ENCODE measurements around the gene MAPKBP1. TPM values are rescaled to one million over a fixed set of nuclear protein-coding genes. Genes with fewer than 3 reads are reported as not detected.

Gene MAPKBP1
- total and polyA plus RNA-seq, 2 of the 13 experiments (the other 11 are each of a cell fraction or from before 2014, with no cell fraction given): 3.0 to 7.3 TPM

DNA sequence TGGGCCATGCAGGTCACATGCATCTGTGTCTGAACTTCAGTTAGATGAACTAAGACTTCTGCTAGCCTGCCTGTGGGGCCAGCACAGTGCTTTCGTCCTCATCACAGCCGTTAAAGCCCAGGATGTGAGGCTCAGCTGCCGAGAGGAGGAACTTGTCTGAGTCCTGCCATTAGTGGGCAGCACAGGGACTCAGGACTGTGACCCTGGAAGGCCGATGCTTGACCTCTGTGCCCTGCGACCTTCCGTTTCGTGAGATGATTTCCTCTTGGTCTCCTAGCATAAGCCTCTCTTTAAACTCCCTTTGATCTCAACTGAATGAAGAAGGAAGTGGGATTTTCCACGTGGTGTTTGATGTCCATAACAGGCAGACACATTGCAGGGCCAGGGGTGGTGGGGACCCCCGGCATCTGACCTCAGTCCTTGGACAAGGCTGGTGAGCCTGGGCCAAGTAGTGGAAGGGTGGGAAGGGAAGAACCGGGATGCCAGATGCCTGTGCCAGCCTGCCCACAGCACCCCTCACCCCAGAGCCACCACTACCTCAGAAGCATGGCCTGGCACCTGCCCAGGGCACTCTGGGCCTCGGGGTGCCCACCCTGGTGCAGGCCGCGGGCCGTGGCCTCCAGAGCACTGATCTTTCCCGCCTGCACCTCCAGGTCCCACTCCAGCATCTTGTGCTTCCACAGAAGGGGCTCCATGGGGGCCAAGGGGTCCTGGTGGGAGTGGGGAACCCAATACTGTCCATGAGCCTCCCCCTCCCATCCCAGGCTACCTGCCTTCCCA is 86.0 kb downstream of the MAPKBP1 start (continued):
- TF ChIP-seq, protein P1, sequence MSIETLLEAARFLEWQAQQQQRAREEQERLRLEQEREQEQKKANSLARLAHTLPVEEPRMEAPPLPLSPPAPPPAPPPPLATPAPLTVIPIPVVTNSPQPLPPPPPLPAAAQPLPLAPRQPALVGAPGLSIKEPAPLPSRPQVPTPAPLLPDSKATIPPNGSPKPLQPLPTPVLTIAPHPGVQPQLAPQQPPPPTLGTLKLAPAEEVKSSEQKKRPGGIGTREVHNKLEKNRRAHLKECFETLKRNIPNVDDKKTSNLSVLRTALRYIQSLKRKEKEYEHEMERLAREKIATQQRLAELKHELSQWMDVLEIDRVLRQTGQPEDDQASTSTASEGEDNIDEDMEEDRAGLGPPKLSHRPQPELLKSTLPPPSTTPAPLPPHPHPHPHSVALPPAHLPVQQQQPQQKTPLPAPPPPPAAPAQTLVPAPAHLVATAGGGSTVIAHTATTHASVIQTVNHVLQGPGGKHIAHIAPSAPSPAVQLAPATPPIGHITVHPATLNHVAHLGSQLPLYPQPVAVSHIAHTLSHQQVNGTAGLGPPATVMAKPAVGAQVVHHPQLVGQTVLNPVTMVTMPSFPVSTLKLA (IDR thresholded peaks at IDR 0.05): peak; percentile 68
- no peak for TF ChIP-seq GABPA (IDR thresholded peaks at IDR 0.05; ENCODE audit: low read depth, low read length)
- 0 out of 2 replicates have a peak, but pooled peaks have one; percentile 44 for TF ChIP-seq GABPA (CRISPR knock-in tag; IDR thresholded peaks at IDR 0.05; ENCODE audit: low read depth)
- no peak for TF ChIP-seq HMGA1 (CRISPR knock-in tag; conservative IDR thresholded peaks at IDR 0.05)
- TF ChIP-seq HNF4A (CRISPR knock-in tag; IDR thresholded peaks at IDR 0.05): peak; percentile 43; the same call in 1 of the 2 replicates
- peak; percentile 34; the same call in 1 of the 2 replicates for TF ChIP-seq KDM2A (CRISPR knock-in tag; IDR thresholded peaks at IDR 0.05; ENCODE audit: borderline replicate concordance, low read depth)
- TF ChIP-seq ARID5B (CRISPR knock-in tag; IDR thresholded peaks at IDR 0.05): peak; percentile 31; the same call in 1 of the 2 replicates
- TF ChIP-seq ZNF687 (CRISPR knock-in tag; IDR thresholded peaks at IDR 0.05): peak; percentile 45
- TF ChIP-seq CTCF (CRISPR knock-in tag; IDR thresholded peaks at IDR 0.05): peak; percentile 81
- peak; percentile 46; the same call in 1 of the 2 replicates for TF ChIP-seq SPEN (CRISPR knock-in tag; IDR thresholded peaks at IDR 0.05; ENCODE audit: low read depth)
- TF ChIP-seq ESRRA (CRISPR knock-in tag; IDR thresholded peaks at IDR 0.05; ENCODE audit: low read depth): peak; percentile 66
- no peak for TF ChIP-seq CBFB (CRISPR knock-in tag; IDR thresholded peaks at IDR 0.05)
- peak; percentile 61; the same call in 1 of the 2 replicates for TF ChIP-seq ZMYM3 (CRISPR knock-in tag; IDR thresholded peaks at IDR 0.05)
- TF ChIP-seq, protein P2, sequence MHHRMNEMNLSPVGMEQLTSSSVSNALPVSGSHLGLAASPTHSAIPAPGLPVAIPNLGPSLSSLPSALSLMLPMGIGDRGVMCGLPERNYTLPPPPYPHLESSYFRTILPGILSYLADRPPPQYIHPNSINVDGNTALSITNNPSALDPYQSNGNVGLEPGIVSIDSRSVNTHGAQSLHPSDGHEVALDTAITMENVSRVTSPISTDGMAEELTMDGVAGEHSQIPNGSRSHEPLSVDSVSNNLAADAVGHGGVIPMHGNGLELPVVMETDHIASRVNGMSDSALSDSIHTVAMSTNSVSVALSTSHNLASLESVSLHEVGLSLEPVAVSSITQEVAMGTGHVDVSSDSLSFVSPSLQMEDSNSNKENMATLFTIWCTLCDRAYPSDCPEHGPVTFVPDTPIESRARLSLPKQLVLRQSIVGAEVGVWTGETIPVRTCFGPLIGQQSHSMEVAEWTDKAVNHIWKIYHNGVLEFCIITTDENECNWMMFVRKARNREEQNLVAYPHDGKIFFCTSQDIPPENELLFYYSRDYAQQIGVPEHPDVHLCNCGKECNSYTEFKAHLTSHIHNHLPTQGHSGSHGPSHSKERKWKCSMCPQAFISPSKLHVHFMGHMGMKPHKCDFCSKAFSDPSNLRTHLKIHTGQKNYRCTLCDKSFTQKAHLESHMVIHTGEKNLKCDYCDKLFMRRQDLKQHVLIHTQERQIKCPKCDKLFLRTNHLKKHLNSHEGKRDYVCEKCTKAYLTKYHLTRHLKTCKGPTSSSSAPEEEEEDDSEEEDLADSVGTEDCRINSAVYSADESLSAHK (CRISPR knock-in tag; IDR thresholded peaks at IDR 0.05; ENCODE audit: borderline replicate concordance): no peak
